Measurements from ENCODE around the gene USP20. TPM values are rescaled to one million over a fixed set of nuclear protein-coding genes. Genes with fewer than 3 reads are reported as not detected.

USP20 gene
- total RNA-seq, 6 experiments from 2014 or later: 7.5 to 14.0 (median 10.8) TPM

DNA sequence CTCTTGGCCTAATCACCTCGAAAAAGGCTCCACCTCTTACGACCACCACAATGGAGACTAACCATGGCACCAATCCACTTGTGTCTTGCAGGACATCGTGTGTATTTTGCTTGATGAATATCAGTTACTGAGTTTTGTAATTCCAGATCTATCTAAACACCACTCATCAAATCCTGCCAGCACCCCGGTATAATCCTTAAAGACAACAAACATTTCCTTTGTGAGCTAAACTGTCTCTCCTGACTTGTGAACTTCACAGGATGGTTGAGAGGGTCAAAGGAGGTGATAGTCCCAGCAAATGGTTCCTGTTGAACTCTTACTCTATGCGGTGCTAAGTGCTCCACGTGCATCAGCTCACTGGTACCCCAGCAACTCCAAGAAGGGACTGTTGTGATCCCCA is 36.3 kb upstream of the USP20 start:
- no peak overlapping the region for H3K27ac ChIP-seq
- intact Hi-C loops (cut with DNase I): no loop called here
- H3K36me3 ChIP-seq: no peaks in the 10 kb centered on the region
- no peak overlapping the region for H3K4me3 ChIP-seq
- TF ChIP-seq, protein P1, sequence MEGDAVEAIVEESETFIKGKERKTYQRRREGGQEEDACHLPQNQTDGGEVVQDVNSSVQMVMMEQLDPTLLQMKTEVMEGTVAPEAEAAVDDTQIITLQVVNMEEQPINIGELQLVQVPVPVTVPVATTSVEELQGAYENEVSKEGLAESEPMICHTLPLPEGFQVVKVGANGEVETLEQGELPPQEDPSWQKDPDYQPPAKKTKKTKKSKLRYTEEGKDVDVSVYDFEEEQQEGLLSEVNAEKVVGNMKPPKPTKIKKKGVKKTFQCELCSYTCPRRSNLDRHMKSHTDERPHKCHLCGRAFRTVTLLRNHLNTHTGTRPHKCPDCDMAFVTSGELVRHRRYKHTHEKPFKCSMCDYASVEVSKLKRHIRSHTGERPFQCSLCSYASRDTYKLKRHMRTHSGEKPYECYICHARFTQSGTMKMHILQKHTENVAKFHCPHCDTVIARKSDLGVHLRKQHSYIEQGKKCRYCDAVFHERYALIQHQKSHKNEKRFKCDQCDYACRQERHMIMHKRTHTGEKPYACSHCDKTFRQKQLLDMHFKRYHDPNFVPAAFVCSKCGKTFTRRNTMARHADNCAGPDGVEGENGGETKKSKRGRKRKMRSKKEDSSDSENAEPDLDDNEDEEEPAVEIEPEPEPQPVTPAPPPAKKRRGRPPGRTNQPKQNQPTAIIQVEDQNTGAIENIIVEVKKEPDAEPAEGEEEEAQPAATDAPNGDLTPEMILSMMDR (IDR thresholded peaks at IDR 0.05): no peak
- no peak for TF ChIP-seq POLR2A (IDR thresholded peaks at IDR 0.05)
- H3K27me3 ChIP-seq: no peaks in the 10 kb centered on the region
- H3K9me3 ChIP-seq: no peaks in the 10 kb centered on the region
- 40% methylated on average over 4 of the region's 6 CpGs for WGBS (ENCODE audit: insufficient coverage, low coverage, low lambda C conversion rate, missing lambda C conversion rate)
- H3K4me1 ChIP-seq: peaks cover 0 to 4% (median 2%) of the 10 kb centered on the region in 4 donors
- ATAC-seq (no peak), DNase-seq (no peak)

DNA sequence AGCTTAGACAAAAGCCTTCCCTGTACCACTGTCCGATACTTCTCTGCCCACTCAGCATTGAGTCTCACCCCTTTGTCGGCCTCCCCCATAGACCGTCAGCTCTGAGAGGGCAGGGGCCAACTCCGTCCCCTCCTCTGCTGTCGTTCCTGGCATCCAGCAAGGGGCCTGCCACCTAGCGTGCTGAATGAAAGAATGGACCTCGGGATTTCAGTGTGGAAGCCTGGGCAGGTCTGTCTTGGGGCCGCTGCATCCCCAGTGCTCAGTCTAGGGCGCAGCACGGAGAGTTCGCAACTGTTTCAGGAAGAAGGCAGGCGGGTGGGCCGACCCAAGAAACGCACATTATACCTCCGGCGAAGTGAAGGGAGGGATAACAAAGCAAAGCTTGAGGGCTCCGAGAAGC is 33.8 kb upstream of the USP20 start:
- Histone ChIP-seq H3K27me3 (no peaks in the 10 kb centered on the region), H3K4me3 (no peak overlapping the region), H3K36me3 (peaks cover 0 to 4% (median 0%) of the 10 kb centered on the region in 4 donors), H3K4me1 (peaks cover 0 to 9% (median 3%) of the 10 kb centered on the region in 4 donors), H3K9me3 (no peaks in the 10 kb centered on the region), H3K27ac (no peak overlapping the region)
- TF ChIP-seq POLR2A (IDR thresholded peaks at IDR 0.05): no peak
- TF ChIP-seq, protein P1 (IDR thresholded peaks at IDR 0.05): no peak
- WGBS (ENCODE audit: insufficient coverage, low coverage, low lambda C conversion rate, missing lambda C conversion rate): 85% methylated on average over 17 of the region's 17 CpGs
- DNase-seq (no peak), ATAC-seq (no peak)
- intact Hi-C loops (cut with DNase I): no loop called here

DNA sequence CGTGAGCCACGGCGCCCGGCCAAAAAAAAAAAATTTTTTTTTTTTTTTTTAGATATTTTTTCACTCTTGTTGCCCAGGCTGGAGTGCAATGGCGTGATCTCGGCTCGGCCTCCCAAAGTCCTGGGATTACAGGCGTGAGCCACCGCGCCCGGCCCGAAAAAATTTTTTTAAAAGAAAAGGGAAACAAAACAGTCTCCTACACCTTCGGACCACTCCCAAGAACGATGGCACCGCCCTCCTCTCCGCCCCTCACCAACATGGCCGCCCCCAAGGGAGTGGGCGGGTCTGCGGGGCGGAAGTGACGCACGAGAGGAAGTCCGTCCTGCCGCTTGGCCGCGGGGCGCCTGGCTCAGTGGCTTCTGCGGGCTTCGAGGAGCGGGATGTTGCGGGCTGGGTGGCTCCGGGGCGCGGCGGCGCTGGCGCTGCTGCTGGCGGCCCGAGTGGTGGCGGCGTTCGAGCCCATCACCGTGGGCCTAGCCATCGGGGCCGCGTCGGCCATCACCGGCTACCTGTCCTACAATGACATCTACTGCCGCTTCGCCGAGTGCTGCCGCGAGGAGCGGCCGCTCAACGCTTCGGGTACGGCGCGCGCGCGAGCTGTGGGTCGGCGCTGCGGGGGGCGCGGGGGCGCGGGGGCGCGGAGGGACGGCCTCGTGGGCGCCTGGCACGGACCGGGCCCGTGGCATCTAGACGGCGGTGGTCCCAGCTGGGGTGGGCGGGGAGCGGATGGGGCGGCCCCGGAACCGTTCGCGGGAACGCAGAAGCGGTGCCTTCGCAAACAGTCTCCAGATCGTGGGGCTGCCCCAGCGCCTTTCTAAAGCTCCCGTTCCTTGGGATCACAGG is 32.2 kb upstream of the USP20 start, which contains the start of gene TOR1B:
TSS of gene TOR1B (plus strand) at position 352 of the 843 bp plus-strand sequence. CDS start at position 381, 29 bp downstream.
- TF ChIP-seq, protein P1 (IDR thresholded peaks at IDR 0.05): no peak
- TF ChIP-seq POLR2A (IDR thresholded peaks at IDR 0.05): peak; percentile 71
- DNase-seq: peak; percentile 94 to 96 (median 96)
- Histone ChIP-seq H3K36me3 (peaks cover 0 to 12% (median 2%) of the 10 kb centered on the region in 4 donors), H3K27ac (peak within 1 kb of the TSS; percentile 72 to 76 (median 73)), H3K4me3 (peak within 1 kb of the TSS; percentile 66 to 97 (median 90)), H3K4me1 (peaks cover 0 to 9% (median 3%) of the 10 kb centered on the region in 4 donors), H3K27me3 (no peaks in the 10 kb centered on the region), H3K9me3 (no peaks in the 10 kb centered on the region)
- intact Hi-C loops (cut with DNase I): no loop called here
- peak; percentile 98 to 99 (median 98) for ATAC-seq
- under 1% methylated on average over 27 of the region's 93 CpGs for WGBS (ENCODE audit: insufficient coverage, low coverage, low lambda C conversion rate, missing lambda C conversion rate)

DNA sequence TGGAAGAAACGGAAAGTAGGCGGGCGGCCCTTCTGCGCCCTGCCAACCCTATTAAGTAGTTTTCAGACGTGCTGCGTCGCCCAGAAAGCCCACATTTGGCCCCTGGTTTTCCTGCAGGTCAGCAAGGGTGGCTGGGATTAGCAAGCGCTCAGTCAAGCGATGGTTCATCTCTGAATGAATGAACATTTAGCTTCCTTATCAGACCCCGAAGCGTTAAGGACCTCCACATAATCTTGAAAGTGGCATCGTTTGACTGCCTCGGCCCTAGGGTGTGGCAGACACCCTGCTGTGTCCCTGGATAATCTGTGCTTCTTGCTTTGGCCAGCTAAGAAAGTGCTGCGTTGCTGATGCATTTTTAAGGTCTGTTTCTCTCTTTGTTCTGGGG is 31.6 kb upstream of the USP20 start:
- DNase-seq: no peak
- no peaks in the 10 kb centered on the region for H3K27me3 ChIP-seq
- H3K36me3 ChIP-seq: peaks cover 0 to 12% (median 2%) of the 10 kb centered on the region in 4 donors
- TF ChIP-seq, protein P1 (IDR thresholded peaks at IDR 0.05): no peak
- no peak for TF ChIP-seq POLR2A (IDR thresholded peaks at IDR 0.05)
- no peak for ATAC-seq
- peak overlapping the region; percentile 72 to 76 (median 73) for H3K27ac ChIP-seq
- 0% methylated on average over 7 of the region's 14 CpGs for WGBS (ENCODE audit: insufficient coverage, low coverage, low lambda C conversion rate, missing lambda C conversion rate)
- peaks cover 0 to 9% (median 3%) of the 10 kb centered on the region in 4 donors for H3K4me1 ChIP-seq
- H3K4me3 ChIP-seq: peak overlapping the region; percentile 66 to 97 (median 90)
- H3K9me3 ChIP-seq: no peaks in the 10 kb centered on the region
- intact Hi-C loops (cut with DNase I): no loop called here
